ENCODE results near the gene ARHGAP42.

Gene ARHGAP42

GRCh38 chr11:100908746-100909145, 221.7 kb downstream of the ARHGAP42 start:
- in situ Hi-C loops (cut with MboI; ENCODE audit: low sequenced_read_pairs): no loop called here

GRCh38 chr11:100910808-100911207, 223.7 kb downstream of the ARHGAP42 start:
- in situ Hi-C loops (cut with MboI; ENCODE audit: low sequenced_read_pairs): no loop called here

- in situ Hi-C loops (cut with MboI; ENCODE audit: low sequenced_read_pairs): no loop called here
Observed at GRCh38 chr11:100914415-100915110, 227.5 kb downstream of the ARHGAP42 start.

- in situ Hi-C loops (cut with MboI; ENCODE audit: low sequenced_read_pairs): no loop called here
Observed at GRCh38 chr11:100918551-100919500, 231.7 kb downstream of the ARHGAP42 start.

- in situ Hi-C loops (cut with MboI; ENCODE audit: low sequenced_read_pairs): no loop called here
Observed at GRCh38 chr11:100920593-100920992, 233.5 kb downstream of the ARHGAP42 start.

GRCh38 chr11:100922121-100922520, 235.0 kb downstream of the ARHGAP42 start:
- in situ Hi-C loops (cut with MboI; ENCODE audit: low sequenced_read_pairs): no loop called here

GRCh38 chr11:100923555-100923954, 236.5 kb downstream of the ARHGAP42 start:
- in situ Hi-C loops (cut with MboI; ENCODE audit: low sequenced_read_pairs): no loop called here

- in situ Hi-C loops (cut with MboI; ENCODE audit: low sequenced_read_pairs): no loop called here
Observed at GRCh38 chr11:100925935-100926334, 238.8 kb downstream of the ARHGAP42 start.

- in situ Hi-C loops (cut with MboI; ENCODE audit: low sequenced_read_pairs): no loop called here
Observed at GRCh38 chr11:100927579-100927978, 240.5 kb downstream of the ARHGAP42 start.

- in situ Hi-C loops (cut with MboI; ENCODE audit: low sequenced_read_pairs): no loop called here
Observed at GRCh38 chr11:100928426-100928825, 241.3 kb downstream of the ARHGAP42 start.

- in situ Hi-C loops (cut with MboI; ENCODE audit: low sequenced_read_pairs): no loop called here
Observed at GRCh38 chr11:100929377-100929776, 242.3 kb downstream of the ARHGAP42 start.

GRCh38 chr11:100930185-100930778, 243.2 kb downstream of the ARHGAP42 start:
- in situ Hi-C loops (cut with MboI; ENCODE audit: low sequenced_read_pairs): no loop called here

- in situ Hi-C loops (cut with MboI; ENCODE audit: low sequenced_read_pairs): no loop called here
Observed at GRCh38 chr11:100932474-100933100, 245.5 kb downstream of the ARHGAP42 start.

GRCh38 chr11:100936781-100937180, 249.7 kb downstream of the ARHGAP42 start:
- in situ Hi-C loops (cut with MboI; ENCODE audit: low sequenced_read_pairs): no loop called here

GRCh38 chr11:100939571-100939970, 252.5 kb downstream of the ARHGAP42 start:
- in situ Hi-C loops (cut with MboI; ENCODE audit: low sequenced_read_pairs): no loop called here

- in situ Hi-C loops (cut with MboI; ENCODE audit: low sequenced_read_pairs): no loop called here
Observed at GRCh38 chr11:100940111-100940510, 253.0 kb downstream of the ARHGAP42 start.

- in situ Hi-C loops (cut with MboI; ENCODE audit: low sequenced_read_pairs): no loop called here
Observed at GRCh38 chr11:100941033-100941432, 253.9 kb downstream of the ARHGAP42 start.

GRCh38 chr11:100942016-100942415, 254.9 kb downstream of the ARHGAP42 start:
- in situ Hi-C loops (cut with MboI; ENCODE audit: low sequenced_read_pairs): no loop called here

- in situ Hi-C loops (cut with MboI; ENCODE audit: low sequenced_read_pairs): no loop called here
Observed at GRCh38 chr11:100948936-100949335, 261.8 kb downstream of the ARHGAP42 start.

- in situ Hi-C loops (cut with MboI; ENCODE audit: low sequenced_read_pairs): no loop called here
Observed at GRCh38 chr11:100949443-100949842, 262.4 kb downstream of the ARHGAP42 start.

GRCh38 chr11:100955318-100955717, 268.2 kb downstream of the ARHGAP42 start:
- in situ Hi-C loops (cut with MboI; ENCODE audit: low sequenced_read_pairs): no loop called here
